ENCODE measurements around the gene CDC45. TPM values are rescaled to one million over a fixed set of nuclear protein-coding genes. Genes with fewer than 3 reads are reported as not detected.

The CDC45 gene
- total and polyA plus RNA-seq, 2 of the 13 experiments (the other 11 are each of a cell fraction or from before 2014, with no cell fraction given): 14.4 to 36.3 TPM

GRCh38 chr22:19495562-19496323, 16.0 kb downstream of the CDC45 start (continued):
- TF ChIP-seq, protein P1, sequence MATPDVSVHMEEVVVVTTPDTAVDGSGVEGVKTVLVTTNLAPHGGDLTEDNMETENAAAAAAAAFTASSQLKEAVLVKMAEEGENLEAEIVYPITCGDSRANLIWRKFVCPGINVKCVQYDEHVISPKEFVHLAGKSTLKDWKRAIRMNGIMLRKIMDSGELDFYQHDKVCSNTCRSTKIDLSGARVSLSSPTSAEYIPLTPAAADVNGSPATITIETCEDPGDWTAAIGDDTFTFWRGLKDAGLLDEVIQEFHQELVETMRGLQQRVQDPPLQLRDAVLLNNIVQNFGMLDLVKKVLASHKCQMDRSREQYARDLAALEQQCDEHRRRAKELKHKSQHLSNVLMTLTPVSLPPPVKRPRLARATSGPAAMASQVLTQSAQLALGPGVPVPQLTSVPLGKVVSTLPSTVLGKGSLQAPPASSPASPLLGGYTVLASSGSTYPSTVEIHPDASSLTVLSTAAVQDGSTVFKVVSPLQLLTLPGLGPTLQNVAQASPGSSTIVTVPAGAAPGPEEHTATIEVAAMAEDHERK (CRISPR knock-in tag; IDR thresholded peaks at IDR 0.05; ENCODE audit: low read depth): no peak
- TF ChIP-seq ZNF430 (CRISPR knock-in tag; IDR thresholded peaks at IDR 0.05) (no peak), MAZ (IDR thresholded peaks at IDR 0.05; ENCODE audit: borderline replicate concordance, low read depth, low read length) (no peak), MAZ (CRISPR knock-in tag; IDR thresholded peaks at IDR 0.05; ENCODE audit: low read depth) (no peak), MTF2 (CRISPR knock-in tag; IDR thresholded peaks at IDR 0.05; ENCODE audit: borderline replicate concordance) (no peak), SMC3 (IDR thresholded peaks at IDR 0.05; ENCODE audit: low read length) (peak; percentile 25; the same call in 1 of the 2 replicates)

GRCh38 chr22:19496324-19496630, 16.6 kb downstream of the CDC45 start:
- no peaks in the 10 kb centered on the region for H3K27me3 ChIP-seq (ENCODE audit: control insufficient read depth in 1 of 2, insufficient read depth in 2 of 2, low read length in 2 of 2)
- no peaks in the 10 kb centered on the region for H4K20me1 ChIP-seq (ENCODE audit: insufficient read depth, low read length)
- intact Hi-C loops (cut with micrococcal nuclease; ENCODE audit: unreplicated experiment) (loop anchor here (1.0 kb wide), 1 partner anchor 134 kb away; no protein-coding TSS in a partner anchor), in situ Hi-C loops (cut with HindIII; ENCODE audit: extremely low pct_ligation_motif_present, low pct_unique_long_range_greater_than_20kb) (no loop called here)
- no peaks in the 10 kb centered on the region for H3K79me2 ChIP-seq (ENCODE audit: insufficient read depth, low read length)
- no peak overlapping the region for H2AFZ ChIP-seq (ENCODE audit: low read length)
- ChIA-PET POLR2A (no interaction called here), CTCF (ENCODE audit: low intra/inter-chr PET ratio, low total read pairs) (interaction anchor here (1.6 kb wide), 1 partner anchor 133 kb away, joined by 12 read pairs; no protein-coding TSS in a partner anchor)
- FAIRE-seq: no peak
- H3K36me3 ChIP-seq (replicated peaks in 1 of 2; ENCODE audit: control insufficient read depth in 1 of 2, insufficient read depth in 2 of 2, low read length in 2 of 2): peaks cover 9 to 54% of the 10 kb centered on the region in 2 experiments; a peak in 4 of 5 replicates
- H3K9me3 ChIP-seq (ENCODE audit: low read length): no peaks in the 10 kb centered on the region
- no peaks in the 10 kb centered on the region for H3K4me1 ChIP-seq (ENCODE audit: insufficient read depth, low read length)
- H3K4me3 ChIP-seq (replicated peaks in 1 of 3; ENCODE audit: insufficient read depth in 1 of 3, low read depth in 2 of 3, low read length in 3 of 3): no peak overlapping the region
- no peak overlapping the region for H3K27ac ChIP-seq (ENCODE audit: extremely low read length, insufficient read depth, low read length)
- TF ChIP-seq ESRRA (CRISPR knock-in tag; IDR thresholded peaks at IDR 0.05; ENCODE audit: low read depth) (no peak), ZNF562 (CRISPR knock-in tag; IDR thresholded peaks at IDR 0.05; ENCODE audit: borderline replicate concordance) (no peak), TOPORS (CRISPR knock-in tag; IDR thresholded peaks at IDR 0.05) (no peak), ARNT (IDR thresholded peaks at IDR 0.05) (no peak), ZNF713 (CRISPR knock-in tag; IDR thresholded peaks at IDR 0.05) (no peak), ZFAT (CRISPR knock-in tag; conservative IDR thresholded peaks at IDR 0.05) (no peak), GABPA (IDR thresholded peaks at IDR 0.05; ENCODE audit: low read depth, low read length) (no peak), GABPA (CRISPR knock-in tag; IDR thresholded peaks at IDR 0.05; ENCODE audit: low read depth) (no peak), KMT2A (CRISPR knock-in tag; IDR thresholded peaks at IDR 0.05) (no peak), ZNF776 (CRISPR knock-in tag; IDR thresholded peaks at IDR 0.05) (no peak), ZNF614 (CRISPR knock-in tag; IDR thresholded peaks at IDR 0.05; ENCODE audit: borderline replicate concordance) (no peak)
- TF ChIP-seq, protein P2, sequence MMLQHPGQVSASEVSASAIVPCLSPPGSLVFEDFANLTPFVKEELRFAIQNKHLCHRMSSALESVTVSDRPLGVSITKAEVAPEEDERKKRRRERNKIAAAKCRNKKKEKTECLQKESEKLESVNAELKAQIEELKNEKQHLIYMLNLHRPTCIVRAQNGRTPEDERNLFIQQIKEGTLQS (CRISPR knock-in tag; IDR thresholded peaks at IDR 0.05): no peak
- no peak for ATAC-seq
- 93% methylated on average over 3 of the region's 3 CpGs for WGBS (ENCODE audit: low lambda C conversion rate)
- BruUV-seq (replicated peaks): no TSS peak
- no peak for DNase-seq (ENCODE audit: low spot score)
- no peak overlapping the region for H3K9ac ChIP-seq (ENCODE audit: insufficient read depth, low read depth, low read length)
- H3K4me2 ChIP-seq (ENCODE audit: low read depth, low read length): no peak overlapping the region

All from HepG2 (cell line).